Activated CD4-positive, alpha-beta T cell treated with anti-CD3 and anti-CD28 coated beads, Interleukin-2, amount 10 ng/mL, durations not matched to agents 7 days and 5 days (primary cell): Measurements from ENCODE around the gene MACROD2. TPM values are rescaled to one million over a fixed set of nuclear protein-coding genes. Genes with fewer than 3 reads are reported as not detected.
"Not testable (repeated sequence)": the region's sequence is repeated elsewhere in the genome, so short reads cannot be mapped to it uniquely, and the experiment has no call there.

Experiments used
- CTCF ChIA-PET: fragments of 350-600 bp; sonication (Branson Sonifier 250); formaldehyde crosslinking; loops from one replicate; lab custom pipeline; 2021; ENCODE audit warnings: antibody characterized with exemption; lab: Charles Lee
- POLR2A ChIA-PET: fragments of 350-600 bp; sonication (Branson Sonifier 250); formaldehyde crosslinking; loops from one replicate; lab custom pipeline; 2021; ENCODE audit warnings: antibody characterized with exemption; lab: Charles Lee
- DNase-seq: peaks from one replicate; pipeline ENCODE4 v3.0.0-alpha.2; 2020
- H3K27ac Mint-ChIP-seq: one replicate; pipeline ENCODE4 v1.8.0; 2021; ENCODE audit warnings: mild to moderate bottlenecking, moderate library complexity, mixed read lengths
- H3K27me3 Mint-ChIP-seq: one replicate; pipeline ENCODE4 v1.8.0; 2021; ENCODE audit warnings: mixed read lengths
- H3K36me3 Mint-ChIP-seq: one replicate; pipeline ENCODE4 v1.8.0; 2021; ENCODE audit warnings: low read depth, mixed read lengths
- H3K4me1 Mint-ChIP-seq: one replicate; pipeline ENCODE4 v1.8.0; 2021; ENCODE audit warnings: mixed read lengths
- H3K4me3 Mint-ChIP-seq: one replicate; pipeline ENCODE4 v1.8.0; 2021; ENCODE audit warnings: mild to moderate bottlenecking, moderate library complexity, mixed read lengths
- H3K9me3 Mint-ChIP-seq: one replicate; pipeline ENCODE4 v1.8.0; 2021; ENCODE audit warnings: mixed read lengths
- total RNA-seq, 2 experiments: library from RNA; stranded (reverse); gene quantifications; one replicate each; pipeline ENCODE4 v1.2.3, GENCODE V29; 2021

MACROD2 gene
- total RNA-seq, 2 experiments from 2014 or later, result not detected

- POLR2A ChIA-PET, result no interaction called here
- Mint-ChIP-seq H3K4me3 (no peak overlapping the region), H3K4me1 (no peaks in the 10 kb centered on the region), H3K9me3 (no peaks in the 10 kb centered on the region), H3K36me3 (no peaks in the 10 kb centered on the region), H3K27me3 (no peaks in the 10 kb centered on the region), H3K27ac (no peak overlapping the region)
- CTCF ChIA-PET, result interaction anchor here (1.3 kb wide), 1 partner anchor 25 kb away, joined by 3 read pairs; no protein-coding TSS in a partner anchor
- no peak for DNase-seq
Observed at GRCh38 chr20:16005021-16005914, 2010.0 kb downstream of the MACROD2 start.

GRCh38 chr20:16005915-16006493 is 2010.7 kb downstream of the MACROD2 start:
- no peaks in the 10 kb centered on the region for H3K9me3 Mint-ChIP-seq
- no peak for DNase-seq
- no peaks in the 10 kb centered on the region for H3K4me1 Mint-ChIP-seq
- H3K36me3 Mint-ChIP-seq, result no peaks in the 10 kb centered on the region
- POLR2A ChIA-PET, result no interaction called here
- H3K4me3 Mint-ChIP-seq, result no peak overlapping the region
- no peak overlapping the region for H3K27ac Mint-ChIP-seq
- CTCF ChIA-PET, result interaction anchor here (1.3 kb wide), 1 partner anchor 25 kb away, joined by 3 read pairs; no protein-coding TSS in a partner anchor
- no peaks in the 10 kb centered on the region for H3K27me3 Mint-ChIP-seq

- Mint-ChIP-seq H3K4me1 (no peaks in the 10 kb centered on the region), H3K27me3 (no peaks in the 10 kb centered on the region), H3K9me3 (no peaks in the 10 kb centered on the region), H3K36me3 (no peaks in the 10 kb centered on the region), H3K4me3 (no peak overlapping the region), H3K27ac (no peak overlapping the region)
- no peak for DNase-seq
- ChIA-PET POLR2A (no interaction called here), CTCF (no interaction called here)
Observed at GRCh38 chr20:16007164-16007563, 2011.8 kb downstream of the MACROD2 start.

DNA sequence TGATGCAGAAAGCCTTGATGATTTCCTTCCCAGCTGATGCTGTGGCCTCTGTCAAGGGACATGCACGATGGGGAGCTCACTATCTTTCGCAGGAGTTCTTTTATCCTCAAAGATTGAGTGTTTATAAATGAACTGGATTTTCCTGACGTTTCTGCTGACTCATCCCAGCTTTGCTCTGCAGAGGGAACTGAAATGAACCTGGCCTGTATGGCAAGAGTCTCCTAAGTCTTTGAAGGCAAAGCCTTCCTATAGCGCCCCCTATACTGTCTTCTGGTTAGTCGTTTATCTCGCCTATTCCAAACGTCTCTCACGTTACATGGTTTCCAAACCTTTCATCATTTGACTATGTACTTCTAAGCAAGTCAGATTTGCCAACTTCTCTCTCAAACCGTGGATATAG is 2012.6 kb downstream of the MACROD2 start:
- no peak overlapping the region for H3K4me3 Mint-ChIP-seq
- H3K4me1 Mint-ChIP-seq, result no peaks in the 10 kb centered on the region
- no peaks in the 10 kb centered on the region for H3K36me3 Mint-ChIP-seq
- H3K27me3 Mint-ChIP-seq, result no peaks in the 10 kb centered on the region
- DNase-seq, result no peak
- H3K27ac Mint-ChIP-seq, result no peak overlapping the region
- CTCF ChIA-PET, result no interaction called here
- no peaks in the 10 kb centered on the region for H3K9me3 Mint-ChIP-seq
- POLR2A ChIA-PET, result no interaction called here

DNA sequence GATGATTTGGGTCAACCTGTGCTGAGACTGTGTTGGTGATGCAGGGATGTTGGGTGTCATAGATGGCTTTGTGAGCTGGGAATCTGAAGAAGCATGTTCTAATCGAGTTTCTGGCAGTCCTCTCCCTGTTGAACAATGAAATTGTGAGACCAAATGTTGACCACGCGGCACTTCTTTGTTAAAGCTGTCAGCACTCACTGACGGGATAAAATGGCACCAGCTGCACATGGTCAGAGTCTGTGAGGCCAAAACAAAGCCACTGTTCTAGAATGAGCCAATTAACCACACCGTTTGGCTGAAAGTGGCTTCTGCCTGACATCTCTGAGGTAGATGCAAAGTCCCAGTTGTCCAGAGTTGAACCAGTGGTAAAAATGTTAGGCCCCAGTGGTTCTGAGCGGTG is 2015.7 kb downstream of the MACROD2 start:
- Mint-ChIP-seq H3K36me3 (no peaks in the 10 kb centered on the region), H3K4me1 (no peaks in the 10 kb centered on the region), H3K27ac (no peak overlapping the region), H3K4me3 (no peak overlapping the region), H3K27me3 (no peaks in the 10 kb centered on the region), H3K9me3 (no peaks in the 10 kb centered on the region)
- no peak for DNase-seq
- ChIA-PET POLR2A (no interaction called here), CTCF (no interaction called here)

- Mint-ChIP-seq H3K4me3 (no peak overlapping the region), H3K9me3 (no peaks in the 10 kb centered on the region), H3K27ac (no peak overlapping the region), H3K36me3 (no peaks in the 10 kb centered on the region), H3K4me1 (no peaks in the 10 kb centered on the region), H3K27me3 (no peaks in the 10 kb centered on the region)
- POLR2A ChIA-PET, result no interaction called here
- CTCF ChIA-PET, result no interaction called here
- no peak for DNase-seq
Observed at GRCh38 chr20:16011519-16011918, 2016.2 kb downstream of the MACROD2 start.

- H3K27ac Mint-ChIP-seq, H3K4me1 Mint-ChIP-seq, DNase-seq, H3K9me3 Mint-ChIP-seq, H3K27me3 Mint-ChIP-seq, POLR2A ChIA-PET, CTCF ChIA-PET, H3K36me3 Mint-ChIP-seq, H3K4me3 Mint-ChIP-seq: not testable (repeated sequence)
Observed at GRCh38 chr20:16012934-16013333, 2017.6 kb downstream of the MACROD2 start.

DNA sequence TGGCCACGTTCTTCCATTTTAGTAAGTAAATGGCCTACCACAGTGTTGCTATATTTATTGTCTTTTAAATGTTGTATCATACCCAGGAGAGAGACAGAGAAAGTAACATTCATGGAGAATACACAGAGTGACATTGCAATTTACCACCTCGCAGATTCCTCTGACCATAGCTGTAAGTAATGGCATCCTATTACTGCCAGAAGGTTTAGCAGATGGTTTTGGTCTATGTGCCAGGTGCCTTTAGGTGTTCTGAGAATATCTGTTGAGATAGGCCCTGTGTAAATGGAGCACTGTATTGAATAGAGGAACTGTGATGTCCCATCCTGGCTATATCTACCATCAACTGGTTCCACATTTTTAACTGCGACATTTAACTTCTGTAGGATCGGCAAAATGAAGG is 2018.3 kb downstream of the MACROD2 start:
- no peaks in the 10 kb centered on the region for H3K36me3 Mint-ChIP-seq
- POLR2A ChIA-PET, result no interaction called here
- DNase-seq, result no peak
- no peak overlapping the region for H3K4me3 Mint-ChIP-seq
- no peak overlapping the region for H3K27ac Mint-ChIP-seq
- H3K27me3 Mint-ChIP-seq, result no peaks in the 10 kb centered on the region
- peaks cover 4% of the 10 kb centered on the region for H3K9me3 Mint-ChIP-seq
- no peaks in the 10 kb centered on the region for H3K4me1 Mint-ChIP-seq
- CTCF ChIA-PET, result no interaction called here

- no peak overlapping the region for H3K27ac Mint-ChIP-seq
- DNase-seq, result no peak
- H3K9me3 Mint-ChIP-seq, result peaks cover 4% of the 10 kb centered on the region
- POLR2A ChIA-PET, result no interaction called here
- no peaks in the 10 kb centered on the region for H3K36me3 Mint-ChIP-seq
- CTCF ChIA-PET, result no interaction called here
- no peaks in the 10 kb centered on the region for H3K27me3 Mint-ChIP-seq
- no peaks in the 10 kb centered on the region for H3K4me1 Mint-ChIP-seq
- no peak overlapping the region for H3K4me3 Mint-ChIP-seq
Observed at GRCh38 chr20:16014436-16014835, 2019.1 kb downstream of the MACROD2 start.

DNA sequence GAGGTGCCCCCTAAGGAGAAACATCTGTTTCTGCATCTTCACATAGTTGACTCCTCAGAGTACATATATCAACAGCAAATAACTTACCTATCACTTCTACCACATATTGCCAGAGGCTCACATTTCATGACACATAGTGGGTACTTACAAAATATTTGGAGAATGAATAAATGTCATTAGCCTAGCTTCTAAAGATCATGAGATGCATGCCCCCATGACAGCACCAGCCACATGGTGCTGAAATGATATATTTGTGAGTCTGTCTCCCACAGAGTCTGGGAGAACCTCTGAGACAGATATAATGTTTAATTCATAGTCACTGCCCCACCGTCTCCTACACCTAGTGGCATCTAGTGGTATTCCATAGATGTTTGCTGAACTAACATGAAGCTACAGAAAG is 2022.3 kb downstream of the MACROD2 start:
- Mint-ChIP-seq H3K4me1 (no peaks in the 10 kb centered on the region), H3K36me3 (no peaks in the 10 kb centered on the region), H3K27ac (no peak overlapping the region), H3K9me3 (peaks cover 7% of the 10 kb centered on the region), H3K27me3 (no peaks in the 10 kb centered on the region), H3K4me3 (no peak overlapping the region)
- DNase-seq, result no peak
- ChIA-PET CTCF (no interaction called here), POLR2A (no interaction called here)

GRCh38 chr20:16018881-16019280 is 2023.6 kb downstream of the MACROD2 start:
- H3K4me1 Mint-ChIP-seq, result no peaks in the 10 kb centered on the region
- no peak overlapping the region for H3K4me3 Mint-ChIP-seq
- H3K36me3 Mint-ChIP-seq, result no peaks in the 10 kb centered on the region

GRCh38 chr20:16020971-16021370 is 2025.7 kb downstream of the MACROD2 start:
- CTCF ChIA-PET, result no interaction called here
- Mint-ChIP-seq H3K9me3 (peaks cover 7% of the 10 kb centered on the region), H3K36me3 (no peaks in the 10 kb centered on the region), H3K4me3 (no peak overlapping the region), H3K4me1 (no peaks in the 10 kb centered on the region), H3K27ac (no peak overlapping the region), H3K27me3 (no peaks in the 10 kb centered on the region)
- POLR2A ChIA-PET, result no interaction called here
- DNase-seq, result no peak

More at GRCh38 chr20:16018881-16019280, 2023.6 kb downstream of the MACROD2 start:
- ChIA-PET CTCF (no interaction called here), POLR2A (no interaction called here)
- Mint-ChIP-seq H3K27me3 (no peaks in the 10 kb centered on the region), H3K9me3 (peaks cover 7% of the 10 kb centered on the region), H3K27ac (no peak overlapping the region)
- no peak for DNase-seq

DNA sequence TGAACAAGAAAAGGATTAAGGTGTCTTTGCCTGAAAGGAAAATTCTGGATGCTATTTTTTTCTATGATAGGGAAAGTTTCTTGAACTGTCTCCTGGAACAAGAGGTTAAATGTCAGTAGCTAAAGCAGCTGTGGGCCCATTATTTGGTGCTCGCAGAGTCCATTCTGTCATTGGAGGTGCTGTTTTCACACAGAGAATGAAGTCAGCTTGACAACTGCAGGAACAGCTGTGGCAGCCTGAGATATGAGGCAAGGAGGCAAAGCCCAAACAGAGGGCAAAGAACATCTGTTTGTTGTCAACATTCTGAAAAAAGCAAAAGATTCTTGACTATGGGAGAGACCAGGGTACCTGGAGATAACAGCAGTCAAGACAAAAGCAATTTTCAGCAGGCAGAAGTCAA is 2029.8 kb downstream of the MACROD2 start:
- H3K27ac Mint-ChIP-seq, result no peak overlapping the region
- ChIA-PET CTCF (no interaction called here), POLR2A (no interaction called here)
- H3K4me1 Mint-ChIP-seq, result no peaks in the 10 kb centered on the region
- H3K9me3 Mint-ChIP-seq, result peaks cover 2% of the 10 kb centered on the region
- no peaks in the 10 kb centered on the region for H3K36me3 Mint-ChIP-seq
- no peak overlapping the region for H3K4me3 Mint-ChIP-seq
- H3K27me3 Mint-ChIP-seq, result no peaks in the 10 kb centered on the region
- no peak for DNase-seq
